Measurements from ENCODE around the gene ALX4. TPM values are rescaled to one million over a fixed set of nuclear protein-coding genes. Genes with fewer than 3 reads are reported as not detected.

Gene ALX4
- polyA plus RNA-seq, 2 of the 4 experiments (the other 2 are of a cell fraction) = 1.00 to 5.6 TPM

DNA sequence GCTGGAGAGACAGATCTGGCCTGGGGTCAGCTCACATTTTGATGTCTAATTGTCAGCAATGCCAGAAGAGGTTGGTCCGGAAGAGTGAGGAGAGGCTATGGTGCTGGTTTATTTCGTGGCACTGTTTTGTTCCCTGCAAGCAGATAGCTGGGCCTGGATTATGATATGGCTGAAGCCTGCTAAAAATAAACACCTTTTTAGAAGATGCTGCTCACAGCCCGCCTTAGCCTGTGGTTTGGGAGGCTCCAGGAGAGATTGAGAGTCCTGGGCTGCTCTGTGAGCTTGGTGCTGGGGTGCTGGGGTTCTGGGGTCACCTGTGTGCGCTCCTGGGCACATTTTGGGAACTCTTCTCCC, 29.6 kb upstream of the ALX4 start:
- no peak overlapping the region for H3K27ac ChIP-seq
- DNase-seq (ENCODE audit: low read depth in 1 of 2, low spot score in 1 of 2) = no peak
- no peak for FAIRE-seq
- H3K4me1 ChIP-seq = no peaks in the 10 kb centered on the region
- POLR2A ChIA-PET = no interaction called here
- 48% methylated on average over 4 of the region's 4 CpGs for WGBS (ENCODE audit: missing lambda C conversion rate)
- TF ChIP-seq TP53 (CRISPR knock-in tag; IDR thresholded peaks at IDR 0.05) (no peak), FOSL2 (IDR thresholded peaks at IDR 0.05) (no peak), FOSL2 (CRISPR knock-in tag; IDR thresholded peaks at IDR 0.05) (no peak)
- TF ChIP-seq, protein P1, sequence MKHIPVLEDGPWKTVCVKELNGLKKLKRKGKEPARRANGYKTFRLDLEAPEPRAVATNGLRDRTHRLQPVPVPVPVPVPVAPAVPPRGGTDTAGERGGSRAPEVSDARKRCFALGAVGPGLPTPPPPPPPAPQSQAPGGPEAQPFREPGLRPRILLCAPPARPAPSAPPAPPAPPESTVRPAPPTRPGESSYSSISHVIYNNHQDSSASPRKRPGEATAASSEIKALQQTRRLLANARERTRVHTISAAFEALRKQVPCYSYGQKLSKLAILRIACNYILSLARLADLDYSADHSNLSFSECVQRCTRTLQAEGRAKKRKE (CRISPR knock-in tag; IDR thresholded peaks at IDR 0.05; ENCODE audit: low read depth) = no peak
- no peak overlapping the region for H3K4me2 ChIP-seq
- ATAC-seq = no peak
- H3K4me3 ChIP-seq = no peak overlapping the region
- CTCF ChIA-PET = interaction anchor here (2.9 to 3.0 kb wide), 2 partner anchors 12 to 53 kb away, joined by 7 to 10 read pairs; no protein-coding TSS in a partner anchor
- no peaks in the 10 kb centered on the region for H3K9me3 ChIP-seq

- Histone ChIP-seq H3K4me1 (peaks cover 2% of the 10 kb centered on the region; the same call in 1 of the 3 replicates), H3K9me3 (no peaks in the 10 kb centered on the region), H3K27ac (no peak overlapping the region), H3K4me2 (no peak overlapping the region), H3K4me3 (no peak overlapping the region)
- DNase-seq (ENCODE audit: low read depth in 1 of 2, low spot score in 1 of 2) (no peak), FAIRE-seq (no peak), ATAC-seq (no peak)
- no peak for TF ChIP-seq MYC (IDR thresholded peaks at IDR 0.05; ENCODE audit: borderline replicate concordance, low read length)
- TF ChIP-seq KDM1A (IDR thresholded peaks at IDR 0.05; ENCODE audit: low read depth) = no peak
- no peak for TF ChIP-seq RNF2 (IDR thresholded peaks at IDR 0.05; ENCODE audit: borderline replicate concordance, low read depth)
- no peak for TF ChIP-seq ZFP36 (IDR thresholded peaks at IDR 0.05; ENCODE audit: borderline replicate concordance, partially characterized antibody)
- no peak for TF ChIP-seq NR3C1 (IDR thresholded peaks at IDR 0.05)
- TF ChIP-seq, protein P1 (CRISPR knock-in tag; IDR thresholded peaks at IDR 0.05; ENCODE audit: low read depth) = no peak
- no peak for TF ChIP-seq SMC3 (IDR thresholded peaks at IDR 0.05)
- TF ChIP-seq HMGXB4 (CRISPR knock-in tag; IDR thresholded peaks at IDR 0.05; ENCODE audit: borderline replicate concordance) = no peak
- no peak for TF ChIP-seq BCL3 (IDR thresholded peaks at IDR 0.05)
- no peak for TF ChIP-seq EHMT2 (IDR thresholded peaks at IDR 0.05; ENCODE audit: low read depth)
- no peak for TF ChIP-seq SREBF2 (IDR thresholded peaks at IDR 0.05)
- no peak for TF ChIP-seq RAD21 (conservative IDR thresholded peaks at IDR 0.05 in 1 of 2, IDR thresholded peaks at IDR 0.05 in 1 of 2)
- TF ChIP-seq, protein P2, sequence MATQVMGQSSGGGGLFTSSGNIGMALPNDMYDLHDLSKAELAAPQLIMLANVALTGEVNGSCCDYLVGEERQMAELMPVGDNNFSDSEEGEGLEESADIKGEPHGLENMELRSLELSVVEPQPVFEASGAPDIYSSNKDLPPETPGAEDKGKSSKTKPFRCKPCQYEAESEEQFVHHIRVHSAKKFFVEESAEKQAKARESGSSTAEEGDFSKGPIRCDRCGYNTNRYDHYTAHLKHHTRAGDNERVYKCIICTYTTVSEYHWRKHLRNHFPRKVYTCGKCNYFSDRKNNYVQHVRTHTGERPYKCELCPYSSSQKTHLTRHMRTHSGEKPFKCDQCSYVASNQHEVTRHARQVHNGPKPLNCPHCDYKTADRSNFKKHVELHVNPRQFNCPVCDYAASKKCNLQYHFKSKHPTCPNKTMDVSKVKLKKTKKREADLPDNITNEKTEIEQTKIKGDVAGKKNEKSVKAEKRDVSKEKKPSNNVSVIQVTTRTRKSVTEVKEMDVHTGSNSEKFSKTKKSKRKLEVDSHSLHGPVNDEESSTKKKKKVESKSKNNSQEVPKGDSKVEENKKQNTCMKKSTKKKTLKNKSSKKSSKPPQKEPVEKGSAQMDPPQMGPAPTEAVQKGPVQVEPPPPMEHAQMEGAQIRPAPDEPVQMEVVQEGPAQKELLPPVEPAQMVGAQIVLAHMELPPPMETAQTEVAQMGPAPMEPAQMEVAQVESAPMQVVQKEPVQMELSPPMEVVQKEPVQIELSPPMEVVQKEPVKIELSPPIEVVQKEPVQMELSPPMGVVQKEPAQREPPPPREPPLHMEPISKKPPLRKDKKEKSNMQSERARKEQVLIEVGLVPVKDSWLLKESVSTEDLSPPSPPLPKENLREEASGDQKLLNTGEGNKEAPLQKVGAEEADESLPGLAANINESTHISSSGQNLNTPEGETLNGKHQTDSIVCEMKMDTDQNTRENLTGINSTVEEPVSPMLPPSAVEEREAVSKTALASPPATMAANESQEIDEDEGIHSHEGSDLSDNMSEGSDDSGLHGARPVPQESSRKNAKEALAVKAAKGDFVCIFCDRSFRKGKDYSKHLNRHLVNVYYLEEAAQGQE (IDR thresholded peaks at IDR 0.05) = no peak
- TF ChIP-seq PBX3 (IDR thresholded peaks at IDR 0.05) = no peak
- TF ChIP-seq, protein P3, sequence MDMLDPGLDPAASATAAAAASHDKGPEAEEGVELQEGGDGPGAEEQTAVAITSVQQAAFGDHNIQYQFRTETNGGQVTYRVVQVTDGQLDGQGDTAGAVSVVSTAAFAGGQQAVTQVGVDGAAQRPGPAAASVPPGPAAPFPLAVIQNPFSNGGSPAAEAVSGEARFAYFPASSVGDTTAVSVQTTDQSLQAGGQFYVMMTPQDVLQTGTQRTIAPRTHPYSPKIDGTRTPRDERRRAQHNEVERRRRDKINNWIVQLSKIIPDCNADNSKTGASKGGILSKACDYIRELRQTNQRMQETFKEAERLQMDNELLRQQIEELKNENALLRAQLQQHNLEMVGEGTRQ (IDR thresholded peaks at IDR 0.05) = no peak
- no peak for TF ChIP-seq ZNF302 (CRISPR knock-in tag; IDR thresholded peaks at IDR 0.05)
- TF ChIP-seq FOXS1 (CRISPR knock-in tag; IDR thresholded peaks at IDR 0.05) = no peak
- TF ChIP-seq CEBPB (IDR thresholded peaks at IDR 0.05) = no peak
- no peak for TF ChIP-seq EHF (CRISPR knock-in tag; IDR thresholded peaks at IDR 0.05)
- no peak for TF ChIP-seq POLR2A (IDR thresholded peaks at IDR 0.05; ENCODE audit: low read length)
- ChIA-PET POLR2A (no interaction called here), CTCF (interaction anchor here (2.9 kb wide), 1 partner anchor 53 kb away, joined by 10 read pairs; no protein-coding TSS in a partner anchor)
- 82% methylated on average over 9 of the region's 16 CpGs for WGBS (ENCODE audit: missing lambda C conversion rate)
Observed at GRCh38 chr11:44338698-44339529, 29.0 kb upstream of the ALX4 start.

Data from A549 (cell line).